Measurements from ENCODE around the gene LIN7A. TPM values are rescaled to one million over a fixed set of nuclear protein-coding genes. Genes with fewer than 3 reads are reported as not detected.
A peak's percentile ranks its signal among the peaks of the same experiment; 100 is the strongest.
"Not testable (repeated sequence)": the region's sequence is repeated elsewhere in the genome, so short reads cannot be mapped to it uniquely, and the experiment has no call there.

LIN7A gene
- polyA plus RNA-seq, 10 donors = 1.9 to 7.0 (median 2.8) TPM

DNA sequence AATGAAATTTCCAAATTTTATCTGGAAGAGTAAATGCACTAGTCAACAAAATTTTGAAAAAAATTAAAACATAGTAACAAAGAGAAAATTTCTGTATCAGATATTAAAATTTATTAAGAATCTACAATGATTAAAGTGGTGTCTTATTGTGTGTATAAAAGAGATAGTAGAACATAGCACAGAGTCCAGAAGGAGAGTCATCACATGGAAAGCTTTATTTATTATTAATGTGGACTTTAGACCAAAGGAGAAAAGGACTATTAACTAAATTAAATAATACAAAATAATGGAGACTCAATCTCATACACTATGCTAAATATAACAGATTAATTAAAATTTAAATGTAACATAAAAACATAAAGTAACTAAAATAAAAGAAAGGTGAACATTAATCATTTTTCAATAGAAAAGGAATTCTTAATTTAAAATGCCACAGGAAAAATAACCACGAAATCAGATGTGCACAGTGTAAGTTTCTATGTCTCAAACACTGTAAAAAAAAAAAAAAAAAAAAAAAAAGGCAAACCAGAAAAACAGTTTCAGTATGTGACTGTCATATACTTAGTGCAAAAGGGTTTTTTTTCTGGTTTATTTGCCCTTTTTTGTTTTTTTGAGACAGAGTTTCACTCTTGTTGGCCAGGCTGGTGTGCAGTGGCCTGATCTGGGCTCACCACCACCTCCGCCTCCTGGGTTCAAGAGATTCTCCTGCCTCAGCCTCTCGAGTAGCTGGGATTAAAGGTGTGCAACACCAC is 125.6 kb downstream of the LIN7A start:
- DNase-seq = no peak

- DNase-seq = peak in 1 of 3 donors; percentile 1
Measured at GRCh38 chr12:80810874-80811273, 126.9 kb downstream of the LIN7A start.

DNA sequence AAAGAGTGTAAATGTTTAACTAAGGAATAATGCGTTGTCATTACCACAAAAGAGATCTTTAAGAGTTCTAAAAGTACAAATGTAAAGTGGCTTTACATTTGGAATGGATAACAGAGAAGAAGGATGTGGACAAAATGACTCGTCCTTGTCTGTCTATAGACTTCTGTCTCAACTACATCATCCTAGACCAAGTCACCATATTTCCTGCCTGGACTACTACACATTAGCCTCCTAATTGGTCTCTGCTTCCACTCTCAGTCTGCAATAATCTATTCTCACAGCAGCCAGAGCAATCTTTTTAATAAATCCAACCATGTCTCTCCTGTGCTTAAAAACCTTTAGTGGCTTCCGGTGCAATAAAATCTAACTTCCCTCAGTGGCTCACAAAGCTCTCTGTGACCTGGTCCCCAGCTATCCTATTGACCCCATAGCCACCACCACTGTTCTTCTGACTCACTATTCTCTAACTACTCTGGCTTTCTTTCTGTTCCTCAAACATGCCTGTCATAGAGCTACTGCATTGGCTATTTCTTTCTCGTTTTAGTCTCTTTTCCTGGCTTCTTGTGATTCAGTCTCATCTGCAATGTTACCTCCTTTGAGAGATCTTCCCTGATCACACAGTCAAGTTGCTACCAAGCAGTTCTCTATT is 130.0 kb downstream of the LIN7A start:
- no peak for DNase-seq

GRCh38 chr12:80805106-80805505 is 132.6 kb downstream of the LIN7A start:
- DNase-seq = no peak

GRCh38 chr12:80802652-80803400 is 134.9 kb downstream of the LIN7A start:
- DNase-seq = no peak

DNA sequence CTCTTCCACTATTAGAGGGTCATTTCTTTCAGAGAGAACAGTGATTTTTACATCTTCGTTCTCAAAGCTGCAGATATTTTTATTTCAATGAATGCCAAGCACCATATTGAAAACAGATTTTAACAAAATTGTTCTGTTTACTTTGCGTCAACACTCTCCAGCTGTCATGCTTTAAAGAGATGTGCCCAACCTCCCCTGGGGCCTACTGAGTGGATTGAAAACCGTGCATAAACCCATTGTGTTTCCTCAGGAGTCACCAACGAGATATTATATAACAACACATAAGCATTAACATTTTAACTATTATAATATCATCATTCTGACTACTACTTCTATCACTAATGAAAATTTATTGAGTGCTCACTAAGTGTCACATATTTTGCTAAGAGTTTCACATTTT is 139.5 kb downstream of the LIN7A start:
- DNase-seq = no peak

- peak; percentile 7 to 42 (median 15) for DNase-seq
Measured at GRCh38 chr12:80794551-80794950, 143.2 kb downstream of the LIN7A start.

GRCh38 chr12:80792861-80793260 is 144.9 kb downstream of the LIN7A start:
- DNase-seq = no peak

GRCh38 chr12:80791863-80792262 is 145.9 kb downstream of the LIN7A start:
- DNase-seq = no peak

DNA sequence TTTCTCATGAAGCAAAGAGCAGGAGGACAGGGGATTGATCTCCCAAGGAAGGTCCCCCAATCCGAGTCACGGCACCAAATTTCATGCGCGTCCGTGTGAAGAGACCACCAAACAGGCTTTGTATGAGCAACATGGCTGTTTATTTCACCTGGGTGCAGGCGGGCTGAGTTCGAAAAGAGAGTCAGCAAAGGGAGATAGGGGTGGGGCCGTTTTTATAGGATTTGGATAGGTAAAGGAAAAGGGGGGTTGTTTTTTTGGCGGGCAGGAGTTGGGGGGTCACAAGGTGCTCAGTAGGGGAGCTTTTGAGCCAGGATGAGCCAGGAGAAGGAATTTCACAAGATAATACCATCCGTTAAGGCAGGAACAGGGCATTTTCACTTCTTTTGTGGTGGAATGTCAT is 149.3 kb downstream of the LIN7A start:
- DNase-seq = not testable (repeated sequence)

DNA sequence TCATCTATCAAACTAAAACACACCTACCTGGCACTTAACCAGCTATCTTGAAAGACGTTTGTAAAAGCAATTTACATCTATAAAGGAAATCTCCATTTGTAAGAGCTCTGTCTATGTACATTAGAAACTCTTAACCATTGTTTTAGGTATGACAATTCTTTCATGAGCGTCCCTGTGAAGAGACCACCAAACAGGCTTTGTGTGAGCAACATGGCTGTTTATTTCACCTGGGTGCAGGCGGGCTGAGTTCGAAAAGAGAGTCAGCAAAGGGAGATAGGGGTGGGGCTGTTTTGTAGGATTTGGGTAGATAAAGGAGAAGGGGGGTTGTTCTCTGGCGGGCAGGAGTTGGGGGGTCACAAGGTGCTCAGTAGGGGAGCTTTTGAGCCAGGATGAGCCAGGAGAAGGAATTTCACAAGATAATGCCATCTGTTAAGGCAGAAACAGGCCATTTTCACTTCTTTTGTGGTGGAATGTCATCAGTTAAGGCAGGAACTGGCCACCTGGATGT is 154.7 kb downstream of the LIN7A start:
- not testable (repeated sequence) for DNase-seq

DNA sequence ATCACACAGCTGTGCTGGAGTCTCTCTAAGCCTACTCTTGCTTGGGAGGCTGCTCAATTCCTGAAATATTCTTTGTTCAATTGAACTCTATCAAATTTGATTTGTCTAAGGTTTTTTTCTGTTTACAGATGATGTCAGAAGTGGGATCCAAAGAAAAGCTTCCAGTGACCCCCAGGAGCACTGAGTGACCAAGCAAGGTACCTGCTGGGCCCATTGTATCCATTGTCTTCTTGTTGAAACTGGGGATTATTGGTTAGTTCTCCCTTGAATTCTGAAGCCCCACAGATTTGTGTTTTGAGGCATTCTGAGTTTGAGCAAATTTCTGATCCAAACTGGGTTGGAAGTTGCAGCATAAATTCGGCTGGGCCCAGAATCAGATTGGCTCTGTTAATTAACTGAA is 156.4 kb downstream of the LIN7A start:
- DNase-seq = no peak

DNA sequence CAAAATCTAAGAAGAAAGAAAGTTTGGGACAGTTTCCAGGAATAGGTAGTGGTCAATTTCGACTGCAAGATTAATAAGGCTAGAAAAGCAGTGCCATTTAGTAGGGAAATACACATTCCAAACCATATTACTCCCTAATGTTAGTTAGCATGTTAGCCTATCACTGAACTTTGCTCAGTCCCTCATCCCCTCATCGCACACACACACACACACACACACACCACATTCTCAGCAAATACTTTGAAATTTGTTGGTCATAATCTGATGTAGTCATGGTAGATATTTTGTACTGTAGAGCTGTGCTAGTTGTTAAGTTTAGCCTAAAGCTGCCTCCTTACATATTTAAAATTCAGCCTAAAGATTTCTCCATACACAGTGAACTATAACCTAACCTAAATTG is 157.0 kb downstream of the LIN7A start:
- DNase-seq = no peak

DNA sequence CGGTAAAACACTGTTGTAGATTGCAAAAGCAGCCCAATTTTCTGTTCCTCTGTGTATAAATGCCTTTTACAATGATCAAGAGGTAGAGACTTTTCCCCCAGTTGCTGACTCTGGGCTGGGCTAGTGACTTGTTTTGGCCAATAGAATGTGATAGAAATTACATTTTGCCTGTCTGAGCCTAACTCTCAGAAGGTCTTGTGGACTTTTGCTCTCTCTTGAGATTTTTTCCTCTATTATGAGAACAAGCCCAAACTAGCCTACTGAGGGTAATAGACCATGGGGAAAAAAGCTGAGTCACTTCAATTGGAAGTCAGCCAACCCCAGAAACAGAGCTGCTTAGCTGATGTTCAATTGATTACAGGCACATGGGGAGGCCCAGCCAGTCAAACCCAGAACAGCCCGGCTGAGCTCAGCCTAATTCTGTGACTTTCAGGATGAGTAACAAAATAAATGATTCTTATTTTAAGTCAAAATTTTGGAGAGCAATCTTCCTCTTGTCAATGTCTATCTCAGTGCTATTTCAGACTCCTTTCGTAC is 159.7 kb downstream of the LIN7A start:
- peak; percentile 30 to 90 (median 49) for DNase-seq

GRCh38 chr12:80777587-80777986 is 160.1 kb downstream of the LIN7A start:
- no peak for DNase-seq

DNA sequence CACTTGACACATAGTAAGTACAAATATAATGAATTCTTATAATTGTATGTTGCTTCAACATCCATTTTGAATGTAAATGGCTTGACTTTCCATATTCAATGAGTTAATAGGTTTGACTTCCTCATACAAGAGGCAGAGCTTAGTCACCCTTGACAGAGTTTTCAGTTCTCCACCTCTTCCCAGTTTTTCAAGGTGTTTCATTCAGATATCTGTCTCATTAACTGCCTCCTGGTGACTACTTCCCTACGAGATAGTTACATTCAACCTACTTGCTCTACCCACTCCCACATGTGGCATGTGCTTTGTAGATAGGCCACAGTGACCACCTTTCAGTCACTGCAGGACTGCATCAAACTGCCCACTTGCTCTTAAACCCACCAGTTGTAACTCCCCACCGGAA is 161.0 kb downstream of the LIN7A start:
- DNase-seq = no peak

- no peak for DNase-seq
Measured at GRCh38 chr12:80770958-80771357, 166.8 kb downstream of the LIN7A start.

GRCh38 chr12:80769553-80770140 is 168.1 kb downstream of the LIN7A start:
- DNase-seq = no peak

DNA sequence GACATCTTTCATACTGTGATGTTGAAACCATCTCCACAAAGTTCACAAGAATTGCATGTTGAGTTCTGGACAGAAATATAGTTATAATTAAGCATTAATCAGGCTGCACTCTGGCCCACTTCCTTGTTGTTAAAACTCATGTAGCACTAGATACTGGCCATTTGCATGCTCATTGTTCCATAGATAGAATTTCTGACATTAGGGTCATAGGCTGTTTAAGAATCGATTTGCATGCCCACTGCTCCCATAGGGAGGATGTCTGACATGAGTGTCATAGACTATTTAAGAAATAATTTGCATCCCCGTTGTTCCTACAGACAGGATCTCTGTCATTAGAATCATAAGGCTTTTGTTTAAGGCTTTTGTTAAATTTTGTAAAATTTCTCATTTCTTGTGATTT is 170.8 kb downstream of the LIN7A start:
- DNase-seq = no peak

- no peak for DNase-seq
Measured at GRCh38 chr12:80766210-80766609, 171.5 kb downstream of the LIN7A start.

DNA sequence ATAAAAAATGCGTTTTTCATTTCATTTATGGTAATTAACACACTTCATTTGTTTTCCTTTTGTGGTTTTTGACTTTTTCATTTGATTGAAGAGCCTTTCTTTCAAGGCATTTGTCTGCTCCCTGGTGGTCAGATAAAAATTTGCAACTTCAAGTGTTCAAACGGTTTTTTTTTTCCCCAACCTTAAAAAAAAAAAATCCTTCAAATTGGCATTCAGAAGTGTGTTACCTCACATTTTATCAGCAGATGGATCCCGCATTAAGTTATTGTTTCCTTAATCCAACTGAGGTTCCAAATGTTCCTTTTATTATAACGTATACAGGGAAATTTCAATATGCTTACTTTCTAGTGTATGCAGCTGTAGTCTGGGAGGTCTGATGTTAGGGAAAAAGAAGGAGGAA is 173.9 kb downstream of the LIN7A start:
- DNase-seq = peak; percentile 48 to 62 (median 52)

DNA sequence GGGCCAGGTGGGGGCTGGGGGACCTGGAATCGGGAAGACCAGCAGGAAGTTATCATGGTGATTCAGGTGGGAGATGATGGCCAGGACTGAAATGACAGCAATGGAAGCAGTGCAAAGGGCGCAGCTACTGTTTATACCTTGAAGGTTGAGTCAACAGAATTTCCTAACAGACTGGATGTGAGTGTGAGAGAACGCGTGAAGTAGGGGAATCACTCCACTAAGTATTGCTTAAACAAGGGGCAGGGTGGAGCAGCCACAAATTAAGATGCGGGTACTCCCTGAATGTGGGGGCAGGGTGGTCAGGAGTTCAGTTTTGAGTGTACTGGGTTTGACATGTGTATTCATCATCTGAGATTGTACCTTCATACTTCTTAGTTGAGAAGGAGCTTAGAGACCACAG is 175.9 kb downstream of the LIN7A start:
- DNase-seq = no peak

All from muscle of back (tissue), 11 donors.